WTC11 (cell line): ENCODE data around the gene CLCA2.

Experiments
- CREB1 ChIP-seq: sonication (generic); formaldehyde crosslinking; IDR thresholded peaks from 2 replicates; pipeline ENCODE4 v1.8.0; 2023; ENCODE audit warnings: mild to moderate bottlenecking, missing genetic modification reagents
- FOXK1 ChIP-seq: sonication (generic); formaldehyde crosslinking; IDR thresholded peaks from 2 replicates; pipeline ENCODE4 v1.8.0; 2022; ENCODE audit warnings: mild to moderate bottlenecking, moderate library complexity, missing genetic modification reagents
- JUN ChIP-seq: sonication (generic); formaldehyde crosslinking; IDR thresholded peaks from 2 replicates; pipeline ENCODE4 v1.8.0; 2023; ENCODE audit warnings: mild to moderate bottlenecking, missing genetic modification reagents
- NR2C2 ChIP-seq: sonication (generic); formaldehyde crosslinking; IDR thresholded peaks from 2 replicates; pipeline ENCODE4 v1.8.0; 2022; ENCODE audit warnings: mild to moderate bottlenecking, missing genetic modification reagents
- TF ChIP-seq, protein P1 (sequence below): fragments of 200-600 bp; IDR thresholded peaks from 2 replicates; pipeline ENCODE4 v1.8.0; 2022; ENCODE audit warnings: antibody characterized with exemption

DNA sequence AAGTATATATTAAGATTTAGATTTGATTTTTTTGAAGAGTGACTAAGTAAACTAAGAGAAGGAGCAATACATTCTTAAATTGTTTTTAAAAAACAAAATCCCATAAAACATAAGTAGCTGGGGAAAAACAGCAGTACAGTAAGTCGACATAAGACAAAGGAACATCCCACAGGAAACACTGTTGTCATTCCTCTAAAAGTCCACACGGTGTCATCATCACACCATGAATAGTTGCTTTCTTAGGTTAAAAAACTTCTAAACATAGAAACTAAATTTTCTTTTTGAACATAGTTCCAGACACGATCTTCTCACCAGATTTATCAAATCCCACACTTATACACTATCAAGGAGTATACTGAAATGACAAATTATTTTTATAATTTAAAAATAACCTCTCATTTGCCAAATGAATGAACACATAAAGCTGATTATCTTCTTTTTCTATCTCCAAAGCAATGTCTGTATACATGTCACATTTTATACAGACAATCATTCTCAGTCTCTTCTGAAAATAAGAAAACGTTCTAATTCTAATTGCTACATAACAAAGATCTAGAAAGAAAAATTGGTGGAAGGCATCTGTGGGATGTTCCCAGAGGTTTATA lies 43.6 kb upstream of the CLCA2 start:
- TF ChIP-seq NR2C2 (no peak), JUN (CRISPR knock-in tag) (no peak), CREB1 (CRISPR knock-in tag) (no peak), FOXK1 (CRISPR knock-in tag) (no peak)
- TF ChIP-seq, protein P1, sequence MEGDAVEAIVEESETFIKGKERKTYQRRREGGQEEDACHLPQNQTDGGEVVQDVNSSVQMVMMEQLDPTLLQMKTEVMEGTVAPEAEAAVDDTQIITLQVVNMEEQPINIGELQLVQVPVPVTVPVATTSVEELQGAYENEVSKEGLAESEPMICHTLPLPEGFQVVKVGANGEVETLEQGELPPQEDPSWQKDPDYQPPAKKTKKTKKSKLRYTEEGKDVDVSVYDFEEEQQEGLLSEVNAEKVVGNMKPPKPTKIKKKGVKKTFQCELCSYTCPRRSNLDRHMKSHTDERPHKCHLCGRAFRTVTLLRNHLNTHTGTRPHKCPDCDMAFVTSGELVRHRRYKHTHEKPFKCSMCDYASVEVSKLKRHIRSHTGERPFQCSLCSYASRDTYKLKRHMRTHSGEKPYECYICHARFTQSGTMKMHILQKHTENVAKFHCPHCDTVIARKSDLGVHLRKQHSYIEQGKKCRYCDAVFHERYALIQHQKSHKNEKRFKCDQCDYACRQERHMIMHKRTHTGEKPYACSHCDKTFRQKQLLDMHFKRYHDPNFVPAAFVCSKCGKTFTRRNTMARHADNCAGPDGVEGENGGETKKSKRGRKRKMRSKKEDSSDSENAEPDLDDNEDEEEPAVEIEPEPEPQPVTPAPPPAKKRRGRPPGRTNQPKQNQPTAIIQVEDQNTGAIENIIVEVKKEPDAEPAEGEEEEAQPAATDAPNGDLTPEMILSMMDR: peak; percentile 57
